Measurements from ENCODE around the gene SCN1B.

The SCN1B gene

DNA sequence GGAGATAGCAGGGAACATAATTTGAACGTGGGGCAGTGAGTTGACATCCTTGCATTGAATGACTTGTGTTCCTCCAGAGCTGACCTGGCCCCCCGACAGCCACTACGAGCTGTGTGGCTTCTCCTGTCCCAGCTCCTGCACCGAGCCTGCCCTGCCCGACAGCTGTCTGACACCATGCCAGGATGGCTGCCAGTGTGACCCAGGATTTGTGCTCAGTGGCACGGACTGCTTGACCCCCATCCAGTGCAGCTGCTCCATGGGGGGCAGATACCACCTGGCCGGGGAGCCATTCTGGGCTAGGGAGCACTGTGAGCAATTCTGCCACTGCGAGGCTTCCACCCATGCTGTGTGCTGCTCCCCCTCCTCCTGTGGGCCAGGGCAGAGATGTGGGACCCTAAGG lies 56.2 kb downstream of the SCN1B start:
- DNase-seq (ENCODE audit: low read depth, low spot score): no peak
- no peak overlapping the region for H3K27ac ChIP-seq (ENCODE audit: low read length)
- H3K27me3 ChIP-seq (ENCODE audit: control insufficient read depth, insufficient read depth, low read length): no peaks in the 10 kb centered on the region
- H3K4me3 ChIP-seq (ENCODE audit: low read length): no peak overlapping the region
- H3K4me1 ChIP-seq (ENCODE audit: control insufficient read depth, insufficient read depth, low read length): peaks cover 3% of the 10 kb centered on the region
- no peaks in the 10 kb centered on the region for H3K9me3 ChIP-seq (ENCODE audit: control insufficient read depth, insufficient read depth, low read length)
- no peaks in the 10 kb centered on the region for H3K36me3 ChIP-seq (ENCODE audit: control insufficient read depth, insufficient read depth, low read length)
- WGBS (ENCODE audit: insufficient coverage, insufficient read length): no CpG with 5 or more reads among the region's 8 CpGs

DNA sequence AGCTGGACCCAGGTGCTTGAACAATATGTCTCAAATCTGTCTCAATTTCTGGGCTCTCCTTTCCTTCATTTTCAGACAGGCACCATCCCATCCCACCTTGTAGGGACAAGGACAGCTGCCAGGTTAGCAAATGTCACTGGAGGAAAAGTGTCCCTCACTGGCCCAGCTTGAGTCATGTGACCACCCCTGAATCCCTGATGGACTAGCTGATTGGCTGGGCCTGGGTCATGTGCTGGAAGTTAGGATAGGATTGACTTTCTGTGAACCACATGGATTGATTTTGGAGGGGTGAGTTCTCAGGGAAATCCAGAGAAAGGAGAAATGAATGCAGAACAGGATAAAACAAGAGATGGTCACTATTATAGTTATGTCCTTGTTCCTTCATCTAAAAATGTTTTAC lies 57.1 kb downstream of the SCN1B start:
- Histone ChIP-seq H3K4me3 (ENCODE audit: low read length) (no peak overlapping the region), H3K27ac (ENCODE audit: low read length) (no peak overlapping the region), H3K4me1 (ENCODE audit: control insufficient read depth, insufficient read depth, low read length) (peaks cover 3% of the 10 kb centered on the region), H3K36me3 (ENCODE audit: control insufficient read depth, insufficient read depth, low read length) (no peaks in the 10 kb centered on the region), H3K27me3 (ENCODE audit: control insufficient read depth, insufficient read depth, low read length) (no peaks in the 10 kb centered on the region), H3K9me3 (ENCODE audit: control insufficient read depth, insufficient read depth, low read length) (no peaks in the 10 kb centered on the region)
- DNase-seq (ENCODE audit: low read depth, low spot score): no peak

DNA sequence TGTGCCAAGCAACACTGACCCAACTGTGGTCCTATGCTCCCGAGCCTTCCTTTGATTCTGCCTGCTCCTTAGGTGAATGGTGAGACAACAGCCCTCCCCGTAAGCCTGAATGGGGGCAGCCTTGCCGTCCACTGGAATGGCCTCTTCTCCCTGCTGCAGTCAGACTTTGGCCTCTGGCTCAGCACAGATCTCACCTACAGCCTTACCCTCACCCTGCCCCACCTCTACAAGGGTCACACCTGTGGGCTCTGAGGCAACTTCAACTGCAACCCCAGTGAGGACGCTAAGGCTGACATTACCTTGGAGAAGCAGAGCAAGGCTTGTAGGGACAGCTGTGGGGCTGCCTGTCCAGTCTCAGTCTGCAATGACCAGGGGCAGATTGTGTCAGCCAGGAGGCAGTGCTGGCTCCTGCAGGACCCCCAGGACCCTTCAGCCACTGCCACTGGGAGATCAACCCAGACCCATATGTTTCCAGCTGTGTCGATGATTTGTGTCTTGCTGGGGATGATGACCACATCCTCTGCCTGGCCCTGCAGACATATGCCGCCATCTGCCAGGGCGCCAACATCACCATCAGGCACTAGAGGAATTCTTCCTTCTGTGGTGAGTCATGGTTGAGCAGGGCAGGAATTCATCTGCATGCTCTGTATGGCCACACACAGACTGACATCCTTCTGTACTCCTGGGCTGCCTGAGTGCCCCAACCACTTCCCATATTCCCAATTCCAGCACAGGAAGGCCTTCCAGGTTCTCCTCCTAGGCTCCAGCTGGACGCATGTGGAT lies 58.1 kb downstream of the SCN1B start:
- no peak overlapping the region for H3K27ac ChIP-seq (ENCODE audit: low read length)
- peaks cover 3% of the 10 kb centered on the region for H3K4me1 ChIP-seq (ENCODE audit: control insufficient read depth, insufficient read depth, low read length)
- H3K36me3 ChIP-seq (ENCODE audit: control insufficient read depth, insufficient read depth, low read length): no peaks in the 10 kb centered on the region
- WGBS (ENCODE audit: insufficient coverage, insufficient read length): no CpG with 5 or more reads among the region's 8 CpGs
- no peak for DNase-seq (ENCODE audit: low read depth, low spot score)
- no peaks in the 10 kb centered on the region for H3K27me3 ChIP-seq (ENCODE audit: control insufficient read depth, insufficient read depth, low read length)
- no peaks in the 10 kb centered on the region for H3K9me3 ChIP-seq (ENCODE audit: control insufficient read depth, insufficient read depth, low read length)
- no peak overlapping the region for H3K4me3 ChIP-seq (ENCODE audit: low read length)

DNA sequence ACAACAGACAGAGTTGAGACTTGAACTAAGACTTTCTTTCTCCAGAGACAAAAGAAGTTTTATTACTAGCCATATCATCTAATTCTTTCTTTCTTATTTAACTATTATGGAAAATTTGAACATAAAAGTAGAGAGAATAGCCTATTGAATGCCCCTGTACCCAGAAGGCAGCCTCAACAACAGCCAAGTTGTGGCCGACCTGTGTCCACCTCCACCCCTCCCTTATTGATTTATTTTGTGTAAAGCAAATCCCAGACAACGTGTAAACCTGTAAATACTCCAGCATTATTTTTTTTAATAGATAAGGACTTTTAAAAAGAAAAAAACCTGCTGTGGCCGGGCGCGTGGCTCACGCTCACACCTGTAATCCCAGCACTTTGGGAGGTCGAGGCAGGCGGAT lies 59.3 kb downstream of the SCN1B start:
- no peaks in the 10 kb centered on the region for H3K36me3 ChIP-seq (ENCODE audit: control insufficient read depth, insufficient read depth, low read length)
- H3K4me1 ChIP-seq (ENCODE audit: control insufficient read depth, insufficient read depth, low read length): peaks cover 3% of the 10 kb centered on the region
- H3K27me3 ChIP-seq (ENCODE audit: control insufficient read depth, insufficient read depth, low read length): no peaks in the 10 kb centered on the region
- WGBS (ENCODE audit: insufficient coverage, insufficient read length): no CpG with 5 or more reads among the region's 8 CpGs
- no peak overlapping the region for H3K27ac ChIP-seq (ENCODE audit: low read length)
- DNase-seq (ENCODE audit: low read depth, low spot score): no peak
- no peaks in the 10 kb centered on the region for H3K9me3 ChIP-seq (ENCODE audit: control insufficient read depth, insufficient read depth, low read length)
- H3K4me3 ChIP-seq (ENCODE audit: low read length): no peak overlapping the region
